ENCODE measurements around the gene GPR39. TPM values are rescaled to one million over a fixed set of nuclear protein-coding genes. Genes with fewer than 3 reads are reported as not detected.

Gene GPR39
- total RNA-seq, 1 experiment from 2014 or later = 34.8 TPM

DNA sequence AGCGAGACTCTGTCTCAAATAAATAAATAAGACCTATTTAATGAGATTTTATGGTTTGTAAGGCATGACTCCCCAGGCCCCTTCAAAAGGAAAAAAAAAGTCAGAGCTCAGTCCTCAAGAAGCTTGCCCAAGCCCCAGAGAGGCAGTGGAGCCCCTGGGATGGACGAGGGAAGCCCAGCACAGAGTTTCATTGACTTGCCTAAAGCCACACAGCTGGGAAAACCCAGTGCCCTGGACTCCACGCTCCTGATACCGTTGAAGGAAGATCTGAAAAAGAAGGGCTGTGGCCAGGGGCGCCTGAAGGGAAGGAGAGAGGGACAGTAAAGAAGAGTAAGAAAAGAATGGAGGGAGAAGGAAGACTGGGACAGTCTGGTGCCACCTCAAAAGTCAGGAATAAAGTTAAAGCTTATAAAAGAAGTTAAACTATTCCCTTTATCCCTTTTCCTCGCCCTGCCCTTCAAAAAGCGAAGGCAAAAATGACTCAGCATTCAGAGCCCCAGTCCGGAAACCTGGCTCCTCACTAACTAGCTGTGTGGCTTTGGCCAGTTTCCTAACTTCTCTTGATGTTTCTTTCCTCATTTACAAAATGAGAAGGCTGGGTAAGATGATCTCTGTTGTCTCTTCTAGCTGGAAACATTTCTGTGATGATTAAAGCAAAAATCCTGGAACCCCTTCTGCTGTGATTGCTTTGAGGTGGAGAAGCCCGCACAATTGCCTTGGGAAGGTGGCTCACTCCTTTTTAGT lies 206.7 kb downstream of the GPR39 start:
- peaks cover 3% of the 10 kb centered on the region for H3F3A ChIP-seq (ENCODE audit: low read length, unreplicated experiment)
- H3K4me1 ChIP-seq (ENCODE audit: insufficient read depth, low read length) = peaks cover 42% of the 10 kb centered on the region
- no peaks in the 10 kb centered on the region for H3K36me3 ChIP-seq (ENCODE audit: low read depth, low read length)
- H3K27me3 ChIP-seq (ENCODE audit: low read length) = no peaks in the 10 kb centered on the region
- H3K4me3 ChIP-seq (ENCODE audit: low read length) = peak overlapping the region; percentile 27; the same call in 1 of the 2 replicates
- no peaks in the 10 kb centered on the region for H3K9me2 ChIP-seq (replicated peaks; ENCODE audit: low read length)
- H3K4me2 ChIP-seq (ENCODE audit: low read length) = peak overlapping the region; percentile 80
- H2AFZ ChIP-seq (ENCODE audit: low read length) = 0 out of 2 replicates have a peak overlapping the region, but pooled peaks have one; percentile 50
- CTCF ChIA-PET = no interaction called here
- peak; percentile 75 for ATAC-seq
- TF ChIP-seq EZH2 (IDR thresholded peaks at IDR 0.05; ENCODE audit: low read length, unreplicated experiment) = no peak
- TF ChIP-seq, protein P1, sequence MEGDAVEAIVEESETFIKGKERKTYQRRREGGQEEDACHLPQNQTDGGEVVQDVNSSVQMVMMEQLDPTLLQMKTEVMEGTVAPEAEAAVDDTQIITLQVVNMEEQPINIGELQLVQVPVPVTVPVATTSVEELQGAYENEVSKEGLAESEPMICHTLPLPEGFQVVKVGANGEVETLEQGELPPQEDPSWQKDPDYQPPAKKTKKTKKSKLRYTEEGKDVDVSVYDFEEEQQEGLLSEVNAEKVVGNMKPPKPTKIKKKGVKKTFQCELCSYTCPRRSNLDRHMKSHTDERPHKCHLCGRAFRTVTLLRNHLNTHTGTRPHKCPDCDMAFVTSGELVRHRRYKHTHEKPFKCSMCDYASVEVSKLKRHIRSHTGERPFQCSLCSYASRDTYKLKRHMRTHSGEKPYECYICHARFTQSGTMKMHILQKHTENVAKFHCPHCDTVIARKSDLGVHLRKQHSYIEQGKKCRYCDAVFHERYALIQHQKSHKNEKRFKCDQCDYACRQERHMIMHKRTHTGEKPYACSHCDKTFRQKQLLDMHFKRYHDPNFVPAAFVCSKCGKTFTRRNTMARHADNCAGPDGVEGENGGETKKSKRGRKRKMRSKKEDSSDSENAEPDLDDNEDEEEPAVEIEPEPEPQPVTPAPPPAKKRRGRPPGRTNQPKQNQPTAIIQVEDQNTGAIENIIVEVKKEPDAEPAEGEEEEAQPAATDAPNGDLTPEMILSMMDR (conservative IDR thresholded peaks at IDR 0.05; ENCODE audit: low read depth, low read length) = no peak
- no peak for TF ChIP-seq EZH2phosphoT487 (IDR thresholded peaks at IDR 0.05; ENCODE audit: borderline replicate concordance, low read length)
- no peaks in the 10 kb centered on the region; the same call in 1 of the 2 replicates for H4K20me1 ChIP-seq (ENCODE audit: low read length)
- peak overlapping the region; percentile 62 for H3K9ac ChIP-seq (ENCODE audit: low read length)
- peak overlapping the region; percentile 91 for H3K27ac ChIP-seq (ENCODE audit: low read length)
- peak; percentile 75 for DNase-seq
- BruUV-seq (replicated peaks) = no TSS peak
- H3K79me2 ChIP-seq (ENCODE audit: low read length) = peaks cover 20% of the 10 kb centered on the region
- POLR2A ChIA-PET (ENCODE audit: unreplicated experiment) = no interaction called here
- intact Hi-C loops (cut with micrococcal nuclease) = no loop called here
- H3K9me3 ChIP-seq (ENCODE audit: low read length) = no peaks in the 10 kb centered on the region

DNA sequence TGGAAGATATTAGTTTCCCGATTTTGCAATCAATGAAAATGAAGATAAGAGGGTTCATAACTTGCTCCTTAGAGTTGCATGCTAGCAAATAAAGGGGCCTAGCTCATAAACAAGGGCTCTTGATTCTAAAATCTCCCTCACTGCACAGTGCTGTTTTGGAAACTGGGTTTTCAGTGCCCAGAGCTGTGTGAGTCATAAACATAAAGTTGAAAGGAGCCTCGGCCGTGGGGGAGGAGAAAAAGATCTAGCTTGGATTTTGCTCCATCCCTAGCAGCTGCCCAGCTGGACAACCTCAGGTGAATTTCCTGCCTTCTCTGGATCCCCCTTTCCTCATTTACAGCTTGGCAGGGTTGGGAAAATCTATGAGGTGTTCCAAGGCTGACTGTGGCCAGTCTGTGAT lies 210.9 kb downstream of the GPR39 start:
- Histone ChIP-seq H3F3A (ENCODE audit: low read length, unreplicated experiment) (peaks cover 3% of the 10 kb centered on the region), H3K27ac (ENCODE audit: low read length) (no peak overlapping the region), H4K20me1 (ENCODE audit: low read length) (no peaks in the 10 kb centered on the region), H3K4me3 (ENCODE audit: low read length) (no peak overlapping the region), H3K4me2 (ENCODE audit: low read length) (0 out of 2 replicates have a peak overlapping the region, but pooled peaks have one; percentile 23), H3K4me1 (ENCODE audit: insufficient read depth, low read length) (peaks cover 38% of the 10 kb centered on the region), H3K79me2 (ENCODE audit: low read length) (peaks cover 32% of the 10 kb centered on the region), H3K36me3 (ENCODE audit: low read depth, low read length) (no peaks in the 10 kb centered on the region), H3K9me2 (replicated peaks; ENCODE audit: low read length) (no peaks in the 10 kb centered on the region), H3K9ac (ENCODE audit: low read length) (no peak overlapping the region), H3K9me3 (ENCODE audit: low read length) (no peaks in the 10 kb centered on the region), H3K27me3 (ENCODE audit: low read length) (no peaks in the 10 kb centered on the region), H2AFZ (ENCODE audit: low read length) (no peak overlapping the region)
- no peak for TF ChIP-seq EZH2phosphoT487 (IDR thresholded peaks at IDR 0.05; ENCODE audit: borderline replicate concordance, low read length)
- TF ChIP-seq EZH2 (IDR thresholded peaks at IDR 0.05; ENCODE audit: low read length, unreplicated experiment) = no peak
- TF ChIP-seq, protein P1 (conservative IDR thresholded peaks at IDR 0.05; ENCODE audit: low read depth, low read length) = no peak
- no TSS peak for BruUV-seq (replicated peaks)
- intact Hi-C loops (cut with micrococcal nuclease) = no loop called here
- peak; percentile 44 for DNase-seq
- POLR2A ChIA-PET (ENCODE audit: unreplicated experiment) = no interaction called here
- CTCF ChIA-PET = no interaction called here
- no peak for ATAC-seq

Data from PC-3 (cell line).